ENCODE results near the gene RUVBL2.

DNA sequence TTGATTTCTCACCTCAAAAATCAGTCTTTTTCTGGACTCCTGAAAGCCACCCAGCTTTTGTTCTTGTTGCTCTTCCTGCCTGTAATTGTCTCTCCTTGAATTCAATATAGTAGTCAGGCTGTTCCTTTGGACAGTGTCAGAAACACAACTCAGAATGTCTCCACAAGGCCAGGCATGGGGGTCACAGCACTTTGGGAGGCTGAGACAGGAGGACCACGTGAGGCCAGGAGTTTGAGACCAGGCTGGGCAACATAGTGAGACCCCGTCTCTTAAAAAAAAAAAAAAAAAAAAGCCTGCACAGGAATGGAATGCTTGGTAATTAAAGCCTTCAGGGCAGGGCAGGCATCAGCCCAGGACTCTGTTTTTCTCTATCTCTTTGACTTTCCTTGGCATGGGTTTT is 47.9 kb upstream of the RUVBL2 start:
- TF ChIP-seq, protein P1, sequence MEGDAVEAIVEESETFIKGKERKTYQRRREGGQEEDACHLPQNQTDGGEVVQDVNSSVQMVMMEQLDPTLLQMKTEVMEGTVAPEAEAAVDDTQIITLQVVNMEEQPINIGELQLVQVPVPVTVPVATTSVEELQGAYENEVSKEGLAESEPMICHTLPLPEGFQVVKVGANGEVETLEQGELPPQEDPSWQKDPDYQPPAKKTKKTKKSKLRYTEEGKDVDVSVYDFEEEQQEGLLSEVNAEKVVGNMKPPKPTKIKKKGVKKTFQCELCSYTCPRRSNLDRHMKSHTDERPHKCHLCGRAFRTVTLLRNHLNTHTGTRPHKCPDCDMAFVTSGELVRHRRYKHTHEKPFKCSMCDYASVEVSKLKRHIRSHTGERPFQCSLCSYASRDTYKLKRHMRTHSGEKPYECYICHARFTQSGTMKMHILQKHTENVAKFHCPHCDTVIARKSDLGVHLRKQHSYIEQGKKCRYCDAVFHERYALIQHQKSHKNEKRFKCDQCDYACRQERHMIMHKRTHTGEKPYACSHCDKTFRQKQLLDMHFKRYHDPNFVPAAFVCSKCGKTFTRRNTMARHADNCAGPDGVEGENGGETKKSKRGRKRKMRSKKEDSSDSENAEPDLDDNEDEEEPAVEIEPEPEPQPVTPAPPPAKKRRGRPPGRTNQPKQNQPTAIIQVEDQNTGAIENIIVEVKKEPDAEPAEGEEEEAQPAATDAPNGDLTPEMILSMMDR (IDR thresholded peaks at IDR 0.05; ENCODE audit: low read depth, low read length), result no peak
- no peak for TF ChIP-seq EZH2phosphoT487 (IDR thresholded peaks at IDR 0.05; ENCODE audit: low read depth)
